Thoracic aorta (tissue), 2 donors: Measurements from ENCODE around the gene RDH13. TPM values are rescaled to one million over a fixed set of nuclear protein-coding genes. Genes with fewer than 3 reads are reported as not detected.

Source experiments
- ATAC-seq: fragments of 150-250 bp; one replicate; pipeline ENCODE4 v1.8.0; 2017; ENCODE audit warnings: low read depth; ENCODE audit not compliant: insufficient number of reproducible peaks, low FRiP score
- DNase-seq: peaks from one replicate; pipeline ENCODE4 v3.0.0-alpha.2; 2020; ENCODE audit warnings: low spot score
- H3K27ac ChIP-seq, 2 donors: fragments of 200-600 bp; sonication (generic); 1 replicate in 1 of 2; 2 replicates in 1 of 2; pipeline ENCODE4 v1.5.1; 2016; ENCODE audit warnings: mild to moderate bottlenecking in 2 of 2, moderate library complexity in 2 of 2
- H3K27me3 ChIP-seq: fragments of 200-600 bp; sonication (generic); replicated peaks from 2 replicates; pipeline ENCODE4 v1.6.0; 2016; ENCODE audit warnings: mild to moderate bottlenecking; ENCODE audit not compliant: insufficient read depth
- H3K36me3 ChIP-seq: fragments of 200-600 bp; sonication (generic); one replicate; pipeline ENCODE4 v1.5.1; 2016
- H3K4me1 ChIP-seq, 2 donors: fragments of 200-600 bp; sonication (generic); 1 replicate in 1 of 2; 2 replicates in 1 of 2; pipeline versions ENCODE4 v1.5.1 to v1.6.0; 2016; ENCODE audit warnings: low read depth in 2 of 2, mild to moderate bottlenecking in 1 of 2; ENCODE audit not compliant: control insufficient read depth in 1 of 2
- H3K4me3 ChIP-seq: fragments of 200-600 bp; sonication (generic); 2 replicates; pipeline ENCODE4 v1.5.1; 2016; ENCODE audit warnings: mild to moderate bottlenecking
- H3K9me3 ChIP-seq: fragments of 200-600 bp; sonication (generic); 2 replicates; pipeline ENCODE4 v1.5.1; 2016
- CTCF ChIP-seq: fragments of 200-600 bp; sonication (generic); IDR thresholded peaks from one replicate; pipeline ENCODE4 v1.5.1; 2019; ENCODE audit warnings: antibody characterized with exemption
- total RNA-seq, 2 donors: library from RNA; depleted of rRNA; stranded (reverse); fragments of >200 nt; gene quantifications; one replicate each; pipeline versions ENCODE4 v1.1.0 to v1.2.3, GENCODE V29; 2016

Gene RDH13
- total RNA-seq, 2 donors from 2014 or later: 22.2 to 23.6 TPM

- Histone ChIP-seq H3K36me3 (peaks cover 65% of the 10 kb centered on the region), H3K9me3 (peaks cover 6% of the 10 kb centered on the region), H3K27ac (no peak overlapping the region), H3K27me3 (no peaks in the 10 kb centered on the region), H3K4me1 (no peaks in the 10 kb centered on the region), H3K4me3 (no peak overlapping the region)
- no peak for ATAC-seq
- TF ChIP-seq CTCF: no peak
- DNase-seq: no peak
Measured at GRCh38 chr19:55098716-55099556, 36.0 kb upstream of the RDH13 start.

GRCh38 chr19:55097864-55098715, 35.1 kb upstream of the RDH13 start:
- ATAC-seq: no peak
- Histone ChIP-seq H3K9me3 (peaks cover 3% of the 10 kb centered on the region), H3K27ac (no peak overlapping the region), H3K27me3 (no peaks in the 10 kb centered on the region), H3K4me3 (no peak overlapping the region), H3K4me1 (no peaks in the 10 kb centered on the region), H3K36me3 (peaks cover 59% of the 10 kb centered on the region)
- TF ChIP-seq CTCF: no peak
- no peak for DNase-seq

- Histone ChIP-seq H3K36me3 (peaks cover 62% of the 10 kb centered on the region), H3K9me3 (no peaks in the 10 kb centered on the region), H3K27ac (no peak overlapping the region), H3K4me1 (no peaks in the 10 kb centered on the region), H3K4me3 (no peak overlapping the region), H3K27me3 (no peaks in the 10 kb centered on the region)
- DNase-seq (no peak), ATAC-seq (no peak)
- TF ChIP-seq CTCF: no peak
Measured at GRCh38 chr19:55096061-55096701, 33.2 kb upstream of the RDH13 start.

GRCh38 chr19:55095260-55096060, 32.5 kb upstream of the RDH13 start:
- H3K36me3 ChIP-seq: peaks cover 65% of the 10 kb centered on the region
- no peaks in the 10 kb centered on the region for H3K27me3 ChIP-seq
- DNase-seq (no peak), ATAC-seq (no peak)
- H3K9me3 ChIP-seq: no peaks in the 10 kb centered on the region
- no peak overlapping the region for H3K27ac ChIP-seq
- H3K4me1 ChIP-seq: no peaks in the 10 kb centered on the region
- no peak for TF ChIP-seq CTCF
- H3K4me3 ChIP-seq: no peak overlapping the region
